ENCODE measurements around the gene KCNH3. TPM values are rescaled to one million over a fixed set of nuclear protein-coding genes. Genes with fewer than 3 reads are reported as not detected.

Gene KCNH3
- total RNA-seq, 1 donor from 2014 or later = 2.3 TPM

DNA sequence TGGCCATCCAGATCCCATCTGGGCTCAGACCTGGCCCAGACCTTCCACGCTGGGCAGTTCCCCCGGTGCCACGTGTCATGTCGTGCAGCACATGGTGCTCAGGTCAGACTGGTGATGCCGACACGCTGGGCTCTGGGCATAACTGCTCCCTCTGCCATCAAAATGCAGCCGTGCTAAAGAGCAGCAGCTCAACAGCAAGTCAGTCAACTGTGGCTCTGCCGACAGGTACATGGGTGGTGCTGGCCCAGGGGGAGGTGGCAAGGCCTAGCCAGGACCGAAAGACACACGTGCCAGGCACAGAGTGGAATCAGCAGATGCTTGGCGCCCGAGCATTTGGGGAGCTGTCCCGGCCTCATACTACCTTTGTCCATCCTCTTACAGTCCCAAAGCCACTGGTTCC, 27.5 kb downstream of the KCNH3 start:
- intact Hi-C loops (cut with DNase I) = no loop called here
- peaks cover 22% of the 10 kb centered on the region for H3K4me1 ChIP-seq
- TF ChIP-seq, protein P1, sequence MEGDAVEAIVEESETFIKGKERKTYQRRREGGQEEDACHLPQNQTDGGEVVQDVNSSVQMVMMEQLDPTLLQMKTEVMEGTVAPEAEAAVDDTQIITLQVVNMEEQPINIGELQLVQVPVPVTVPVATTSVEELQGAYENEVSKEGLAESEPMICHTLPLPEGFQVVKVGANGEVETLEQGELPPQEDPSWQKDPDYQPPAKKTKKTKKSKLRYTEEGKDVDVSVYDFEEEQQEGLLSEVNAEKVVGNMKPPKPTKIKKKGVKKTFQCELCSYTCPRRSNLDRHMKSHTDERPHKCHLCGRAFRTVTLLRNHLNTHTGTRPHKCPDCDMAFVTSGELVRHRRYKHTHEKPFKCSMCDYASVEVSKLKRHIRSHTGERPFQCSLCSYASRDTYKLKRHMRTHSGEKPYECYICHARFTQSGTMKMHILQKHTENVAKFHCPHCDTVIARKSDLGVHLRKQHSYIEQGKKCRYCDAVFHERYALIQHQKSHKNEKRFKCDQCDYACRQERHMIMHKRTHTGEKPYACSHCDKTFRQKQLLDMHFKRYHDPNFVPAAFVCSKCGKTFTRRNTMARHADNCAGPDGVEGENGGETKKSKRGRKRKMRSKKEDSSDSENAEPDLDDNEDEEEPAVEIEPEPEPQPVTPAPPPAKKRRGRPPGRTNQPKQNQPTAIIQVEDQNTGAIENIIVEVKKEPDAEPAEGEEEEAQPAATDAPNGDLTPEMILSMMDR (IDR thresholded peaks at IDR 0.05) = no peak
- ATAC-seq (no peak), DNase-seq (no peak)
- no peaks in the 10 kb centered on the region for H3K27me3 ChIP-seq (ENCODE audit: low read depth)
- H3K4me3 ChIP-seq = peak overlapping the region; percentile 98
- no peak overlapping the region for H3K27ac ChIP-seq
- no peaks in the 10 kb centered on the region for H3K9me3 ChIP-seq
- peaks cover 42% of the 10 kb centered on the region for H3K36me3 ChIP-seq

DNA sequence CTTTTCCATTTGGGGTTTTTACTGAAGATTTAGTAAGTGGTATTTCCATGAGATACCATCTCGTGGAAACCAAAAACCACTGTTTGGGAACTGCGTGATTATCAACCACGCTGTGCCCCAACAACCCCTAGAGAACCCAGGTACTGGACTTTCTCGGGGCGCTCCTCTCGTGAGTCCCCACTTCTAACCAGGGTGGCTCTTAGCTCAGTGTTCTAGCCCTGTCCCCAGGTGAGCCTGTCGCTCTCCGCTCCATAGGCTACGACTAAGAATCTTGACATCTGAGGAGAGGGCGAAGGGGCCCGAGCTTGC, 28.4 kb downstream of the KCNH3 start:
- Histone ChIP-seq H3K9me3 (no peaks in the 10 kb centered on the region), H3K4me1 (peaks cover 22% of the 10 kb centered on the region), H3K27me3 (ENCODE audit: low read depth) (no peaks in the 10 kb centered on the region), H3K36me3 (peaks cover 33% of the 10 kb centered on the region), H3K4me3 (peak overlapping the region; percentile 98), H3K27ac (peak overlapping the region; percentile 96)
- DNase-seq = no peak
- intact Hi-C loops (cut with DNase I) = no loop called here
- TF ChIP-seq, protein P1 (IDR thresholded peaks at IDR 0.05) = no peak
- ATAC-seq = peak; percentile 10 to 24

GRCh38 chr12:49567611-49568441, 29.0 kb downstream of the KCNH3 start, which contains the start of gene MCRS1:
TSS of gene MCRS1 (minus strand) at chr12:49568142. CDS start at chr12:49566731, 1,411 bp downstream.
- Histone ChIP-seq H3K4me1 (peaks cover 22% of the 10 kb centered on the region), H3K9me3 (no peaks in the 10 kb centered on the region), H3K27ac (peak within 1 kb of the TSS; percentile 96), H3K4me3 (peak within 1 kb of the TSS; percentile 98), H3K27me3 (ENCODE audit: low read depth) (no peaks in the 10 kb centered on the region), H3K36me3 (peaks cover 27% of the 10 kb centered on the region)
- ATAC-seq = peak; percentile 93 to 98
- TF ChIP-seq, protein P1 (IDR thresholded peaks at IDR 0.05) = no peak
- DNase-seq = peak; percentile 92
- intact Hi-C loops (cut with DNase I) = no loop called here

DNA sequence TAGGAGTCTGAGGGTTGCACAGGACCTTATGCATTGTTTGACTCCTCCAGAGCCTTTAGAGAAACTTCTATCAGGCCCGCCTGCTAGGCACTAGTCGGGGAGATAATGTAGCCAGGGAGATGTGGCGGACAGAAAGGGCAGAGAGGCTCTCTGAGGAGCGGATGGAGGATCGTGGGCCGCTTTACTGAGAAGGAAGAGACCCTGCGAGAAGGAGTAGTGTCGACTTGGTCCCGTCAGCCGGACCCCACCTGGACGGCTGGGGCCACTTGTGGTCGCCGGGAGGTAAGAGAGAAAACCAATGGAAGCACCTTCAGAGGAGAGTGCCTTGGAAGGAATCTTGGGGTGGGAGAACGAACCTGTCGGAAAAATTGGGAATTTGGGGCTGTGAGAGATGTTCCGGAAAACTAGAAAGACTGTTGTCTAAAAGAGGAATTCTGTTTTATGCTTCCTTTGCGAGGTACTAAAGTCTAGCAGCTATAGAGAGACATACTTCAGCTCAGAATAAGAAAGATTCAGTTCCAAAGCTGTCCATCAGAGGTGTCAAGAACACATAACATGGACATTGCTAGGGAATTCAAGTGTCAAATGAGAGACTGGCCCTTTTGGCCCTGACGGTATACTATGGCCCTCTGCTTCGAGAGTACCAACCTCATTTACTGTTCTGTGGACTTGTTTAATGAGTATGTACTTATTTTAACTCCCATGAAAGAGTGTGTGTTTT, 29.8 kb downstream of the KCNH3 start:
- H3K4me1 ChIP-seq = peaks cover 22% of the 10 kb centered on the region
- TF ChIP-seq, protein P1 (IDR thresholded peaks at IDR 0.05) = no peak
- H3K9me3 ChIP-seq = no peaks in the 10 kb centered on the region
- H3K36me3 ChIP-seq = peaks cover 24% of the 10 kb centered on the region
- H3K27ac ChIP-seq = peak overlapping the region; percentile 96
- H3K4me3 ChIP-seq = peak overlapping the region; percentile 98
- ATAC-seq (peak in 1 of 2 donors; percentile 14), DNase-seq (no peak)
- intact Hi-C loops (cut with DNase I) = no loop called here
- no peaks in the 10 kb centered on the region for H3K27me3 ChIP-seq (ENCODE audit: low read depth)

- DNase-seq (no peak), ATAC-seq (no peak)
- H3K4me3 ChIP-seq = no peak overlapping the region
- intact Hi-C loops (cut with DNase I) = no loop called here
- peaks cover 10% of the 10 kb centered on the region for H3K36me3 ChIP-seq
- H3K27ac ChIP-seq = no peak overlapping the region
- H3K4me1 ChIP-seq = peaks cover 6% of the 10 kb centered on the region
- H3K9me3 ChIP-seq = no peaks in the 10 kb centered on the region
- no peaks in the 10 kb centered on the region for H3K27me3 ChIP-seq (ENCODE audit: low read depth)
- TF ChIP-seq, protein P1 (IDR thresholded peaks at IDR 0.05) = no peak
Observed at GRCh38 chr12:49577589-49578315, 38.9 kb downstream of the KCNH3 start.
